Kidney epithelial cell (primary cell): ENCODE data around the gene HOXC9. TPM values are rescaled to one million over a fixed set of nuclear protein-coding genes. Genes with fewer than 3 reads are reported as not detected.

ENCODE experiments used
- DNase-seq: peaks from one replicate; pipeline ENCODE4 v3.0.0-alpha.2; 2010; ENCODE audit warnings: low read depth
- H3K27me3 ChIP-seq: 2 replicates; pipeline ENCODE4 v1.6.0; 2011; ENCODE audit warnings: low read length; ENCODE audit not compliant: control insufficient read depth, insufficient read depth
- H3K36me3 ChIP-seq: 2 replicates; pipeline ENCODE4 v1.5.1; 2011; ENCODE audit warnings: low read length; ENCODE audit not compliant: control insufficient read depth, insufficient read depth
- H3K4me3 ChIP-seq: 2 replicates; pipeline ENCODE4 v1.5.1; 2011; ENCODE audit warnings: low read depth, mild to moderate bottlenecking, control low read depth, low read length
- total RNA-seq: library from RNA; depleted of rRNA; stranded (reverse); fragments of >200 nt; gene quantifications from 2 replicates; pipeline ENCODE4 v1.2.3, GENCODE V29; 2015
- TF ChIP-seq, protein P1 (sequence below): IDR thresholded peaks from 2 replicates; pipeline ENCODE4 v1.5.1; 2011; ENCODE audit warnings: mild to moderate bottlenecking, moderate library complexity, low read length, control low read depth, inconsistent platforms; ENCODE audit not compliant: insufficient read depth, poor library complexity, severe bottlenecking

Gene HOXC9
- total RNA-seq, 1 donor from 2014 or later = 12.3 TPM

DNA sequence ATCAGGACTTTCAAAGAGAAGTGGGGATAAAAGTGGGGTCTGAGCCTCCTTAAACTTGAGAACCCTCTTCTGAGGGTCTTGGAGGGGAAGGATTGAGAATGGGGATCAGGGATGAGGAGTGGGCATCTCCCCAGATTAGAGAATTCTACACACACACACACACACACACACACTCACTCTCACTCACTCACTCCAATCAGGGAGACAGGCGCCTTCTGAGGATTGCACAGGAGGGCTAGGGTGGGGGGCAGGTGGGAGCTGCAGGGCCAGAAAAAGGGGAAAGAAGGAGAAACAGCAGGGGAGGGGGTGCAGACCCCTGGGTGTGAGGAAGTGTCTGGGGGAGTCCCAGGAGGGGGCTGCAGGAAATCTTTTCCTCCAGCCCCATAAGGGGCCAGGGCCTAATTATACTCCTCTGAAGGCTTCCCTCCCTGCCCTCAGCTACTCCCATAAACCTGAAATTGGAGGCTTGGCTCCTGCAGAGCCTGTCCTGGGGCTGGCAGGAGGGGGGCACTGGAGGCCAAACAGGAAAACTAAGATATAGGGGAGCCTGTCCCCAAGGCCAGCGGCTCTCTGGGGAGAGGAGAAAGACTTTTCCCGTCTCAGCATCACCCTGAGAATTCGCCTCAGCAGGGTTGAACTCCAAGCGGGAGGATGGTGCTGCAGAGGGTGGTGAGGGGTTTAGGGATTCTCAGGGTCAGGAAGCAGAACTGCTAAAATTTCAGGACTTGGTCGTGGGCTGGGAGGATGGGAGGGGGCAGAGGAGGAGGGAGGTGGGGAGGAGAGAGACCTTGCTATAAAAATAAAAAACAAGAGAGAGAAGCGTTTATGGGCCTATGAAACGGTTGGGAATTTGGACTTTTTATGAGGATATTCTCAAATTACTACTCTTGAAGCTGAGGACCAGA lies 1.6 kb downstream of the HOXC9 start:
- no peak for DNase-seq
- TF ChIP-seq, protein P1, sequence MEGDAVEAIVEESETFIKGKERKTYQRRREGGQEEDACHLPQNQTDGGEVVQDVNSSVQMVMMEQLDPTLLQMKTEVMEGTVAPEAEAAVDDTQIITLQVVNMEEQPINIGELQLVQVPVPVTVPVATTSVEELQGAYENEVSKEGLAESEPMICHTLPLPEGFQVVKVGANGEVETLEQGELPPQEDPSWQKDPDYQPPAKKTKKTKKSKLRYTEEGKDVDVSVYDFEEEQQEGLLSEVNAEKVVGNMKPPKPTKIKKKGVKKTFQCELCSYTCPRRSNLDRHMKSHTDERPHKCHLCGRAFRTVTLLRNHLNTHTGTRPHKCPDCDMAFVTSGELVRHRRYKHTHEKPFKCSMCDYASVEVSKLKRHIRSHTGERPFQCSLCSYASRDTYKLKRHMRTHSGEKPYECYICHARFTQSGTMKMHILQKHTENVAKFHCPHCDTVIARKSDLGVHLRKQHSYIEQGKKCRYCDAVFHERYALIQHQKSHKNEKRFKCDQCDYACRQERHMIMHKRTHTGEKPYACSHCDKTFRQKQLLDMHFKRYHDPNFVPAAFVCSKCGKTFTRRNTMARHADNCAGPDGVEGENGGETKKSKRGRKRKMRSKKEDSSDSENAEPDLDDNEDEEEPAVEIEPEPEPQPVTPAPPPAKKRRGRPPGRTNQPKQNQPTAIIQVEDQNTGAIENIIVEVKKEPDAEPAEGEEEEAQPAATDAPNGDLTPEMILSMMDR = no peak
- H3K36me3 ChIP-seq = no peaks in the 10 kb centered on the region
- peak overlapping the region; percentile 62 for H3K4me3 ChIP-seq
- H3K27me3 ChIP-seq = peaks cover 29% of the 10 kb centered on the region

GRCh38 chr12:54002278-54002914 lies 2.4 kb downstream of the HOXC9 start:
- H3K36me3 ChIP-seq = no peaks in the 10 kb centered on the region
- no peak overlapping the region for H3K4me3 ChIP-seq
- TF ChIP-seq, protein P1 = no peak
- DNase-seq = no peak
- H3K27me3 ChIP-seq = peaks cover 30% of the 10 kb centered on the region

GRCh38 chr12:54002915-54003389 lies 3.0 kb downstream of the HOXC9 start:
- no peak for DNase-seq
- peaks cover 27% of the 10 kb centered on the region for H3K27me3 ChIP-seq
- H3K4me3 ChIP-seq = no peak overlapping the region
- no peaks in the 10 kb centered on the region for H3K36me3 ChIP-seq
- TF ChIP-seq, protein P1 = no peak

- Histone ChIP-seq H3K36me3 (no peaks in the 10 kb centered on the region), H3K4me3 (no peak overlapping the region), H3K27me3 (peaks cover 23% of the 10 kb centered on the region)
- DNase-seq = no peak
- TF ChIP-seq, protein P1 = no peak
These were observed 3.7 kb downstream of the HOXC9 start for GRCh38 chr12:54003625-54004024.

DNA sequence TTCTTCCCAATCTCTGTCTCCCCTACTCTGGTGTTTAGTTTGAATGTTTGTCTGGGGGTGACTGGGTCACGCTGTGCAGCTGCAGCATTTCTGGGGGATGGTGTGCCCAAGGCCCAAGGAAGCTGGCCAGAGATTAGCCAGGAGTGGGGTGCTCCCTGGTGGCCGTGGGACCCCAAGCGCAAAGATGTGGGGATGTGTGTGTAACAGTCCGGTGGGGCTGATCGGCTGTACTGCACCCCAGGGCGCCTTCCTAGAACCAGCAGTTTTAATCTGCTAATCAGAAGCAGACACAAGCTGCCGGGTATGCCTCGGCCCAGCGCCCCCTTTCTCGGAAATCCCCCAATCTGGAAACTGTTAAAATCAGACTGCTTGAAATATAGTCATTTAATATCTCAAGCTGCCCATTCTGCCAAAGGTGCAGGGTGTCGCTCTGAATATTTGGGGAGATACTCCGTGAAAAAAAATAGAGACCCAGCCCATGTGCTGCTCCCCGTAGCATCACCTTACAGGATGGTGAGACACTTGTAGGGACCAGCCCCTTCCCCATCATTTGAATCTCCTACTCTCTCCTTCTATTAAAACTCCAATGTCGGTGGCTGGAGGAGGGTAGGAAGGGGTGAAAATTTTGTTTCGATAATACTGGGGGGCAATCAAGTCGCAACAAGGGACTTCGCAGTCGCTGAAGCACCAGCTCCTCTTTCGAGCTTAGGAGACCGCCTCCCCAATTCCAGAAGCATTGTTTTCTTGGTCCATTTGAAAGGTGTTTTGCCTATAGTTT lies 4.3 kb downstream of the HOXC9 start:
- no peak for DNase-seq
- TF ChIP-seq, protein P1 = no peak
- peaks cover 25% of the 10 kb centered on the region for H3K27me3 ChIP-seq
- no peak overlapping the region for H3K4me3 ChIP-seq
- H3K36me3 ChIP-seq = no peaks in the 10 kb centered on the region
